ENCODE data around the gene AUTS2.
"Not testable (repeated sequence)": the region's sequence is repeated elsewhere in the genome, so short reads cannot be mapped to it uniquely, and the experiment has no call there.

Gene AUTS2

DNA sequence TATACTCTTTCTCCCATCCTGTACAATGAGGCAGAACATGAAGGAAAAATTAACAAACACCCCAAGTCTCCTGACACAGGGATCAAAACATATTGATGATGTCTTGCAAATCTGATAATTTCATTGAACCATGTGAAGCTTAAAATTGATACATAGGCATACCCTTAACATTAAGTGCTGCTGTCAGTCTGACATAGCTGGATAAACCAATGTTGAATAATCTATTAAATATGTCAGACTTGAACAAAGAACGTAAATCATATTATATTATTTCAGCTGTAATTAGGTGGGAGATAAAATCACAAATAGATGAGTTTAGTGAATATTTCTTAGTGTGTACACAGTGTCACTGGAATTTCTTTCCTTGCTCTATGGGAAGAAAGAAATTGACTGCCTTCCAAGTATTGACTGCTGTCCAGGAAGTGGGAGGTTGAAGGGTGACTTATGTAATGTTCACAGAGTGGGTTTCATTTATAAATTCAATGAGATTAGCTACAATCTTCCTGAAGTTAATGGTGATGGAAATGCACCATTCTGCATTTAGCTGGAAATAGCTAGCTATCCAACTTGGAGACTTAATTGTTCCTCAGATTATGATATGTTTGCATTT, 170.8 kb downstream of the AUTS2 start:
- no peak for DNase-seq

DNA sequence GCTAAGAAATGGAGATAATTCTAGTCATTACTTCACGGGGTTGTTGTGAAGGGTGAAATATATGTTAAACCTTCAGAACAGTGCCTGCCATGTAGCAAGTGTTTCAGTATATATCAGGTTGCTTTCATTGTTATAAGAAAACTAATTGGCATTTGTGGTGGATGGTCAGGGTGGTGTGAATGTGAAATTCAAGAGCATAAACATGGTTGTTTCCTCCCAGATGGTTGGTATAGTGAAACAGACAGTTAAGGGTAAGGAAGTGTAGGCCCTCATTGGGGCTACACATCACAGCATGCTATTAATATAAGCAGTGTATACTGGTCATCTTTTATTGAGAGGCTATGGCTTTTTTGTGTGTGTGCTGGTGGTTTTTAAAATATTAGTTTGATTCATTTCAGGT, 171.6 kb downstream of the AUTS2 start:
- DNase-seq = no peak

DNA sequence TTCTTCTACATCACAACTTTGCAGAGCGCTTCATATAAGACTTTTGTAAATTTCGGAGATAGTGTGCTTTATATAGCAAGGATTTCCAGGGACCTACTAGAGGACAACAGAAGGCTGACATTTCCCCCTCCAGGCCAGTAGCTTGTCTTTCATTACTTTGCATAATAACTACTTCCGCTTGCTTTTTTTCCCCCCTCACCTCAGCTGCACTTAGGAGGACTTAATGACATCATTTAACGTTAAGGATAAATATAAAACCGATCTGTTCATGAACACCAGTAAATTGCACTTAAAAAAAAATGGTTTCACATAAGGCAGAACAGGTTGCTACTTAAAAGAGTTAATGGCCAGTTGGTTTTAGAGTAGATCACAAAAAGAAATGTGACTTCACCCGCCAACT, 172.3 kb downstream of the AUTS2 start:
- no peak for DNase-seq

DNA sequence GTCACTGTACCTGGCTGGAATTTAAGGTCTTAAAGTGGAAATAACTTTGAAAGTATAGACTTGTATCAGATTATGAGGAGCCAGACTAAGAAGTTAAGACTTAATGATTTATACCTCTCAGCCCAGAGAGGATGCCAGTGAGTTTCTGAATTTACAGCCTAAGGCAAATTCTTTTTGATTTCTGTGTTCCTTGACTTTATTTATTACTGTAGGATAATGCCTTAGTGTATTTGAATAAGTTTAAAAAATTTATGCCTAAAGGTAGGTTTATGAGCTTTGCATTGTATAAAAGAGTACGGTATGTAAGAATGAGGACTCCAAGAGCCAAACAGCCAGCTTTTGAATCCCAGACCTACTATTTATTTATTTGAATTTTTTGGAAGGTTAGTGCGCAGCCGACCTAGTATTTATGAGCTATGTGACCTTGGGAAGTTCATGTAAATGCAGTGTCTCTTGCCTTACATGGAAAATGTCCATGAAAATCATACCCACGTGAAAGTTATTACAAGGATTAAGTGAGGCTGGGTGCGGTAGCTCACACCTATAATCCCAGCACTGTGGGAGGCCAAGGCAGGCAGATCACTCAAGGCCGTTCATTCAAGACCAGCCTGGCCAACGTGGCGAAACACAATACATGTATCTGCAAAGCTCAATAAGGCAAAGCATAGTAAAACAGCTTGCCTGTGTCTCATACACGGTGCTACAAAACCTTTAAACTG, 174.6 kb downstream of the AUTS2 start:
- no peak for DNase-seq

DNA sequence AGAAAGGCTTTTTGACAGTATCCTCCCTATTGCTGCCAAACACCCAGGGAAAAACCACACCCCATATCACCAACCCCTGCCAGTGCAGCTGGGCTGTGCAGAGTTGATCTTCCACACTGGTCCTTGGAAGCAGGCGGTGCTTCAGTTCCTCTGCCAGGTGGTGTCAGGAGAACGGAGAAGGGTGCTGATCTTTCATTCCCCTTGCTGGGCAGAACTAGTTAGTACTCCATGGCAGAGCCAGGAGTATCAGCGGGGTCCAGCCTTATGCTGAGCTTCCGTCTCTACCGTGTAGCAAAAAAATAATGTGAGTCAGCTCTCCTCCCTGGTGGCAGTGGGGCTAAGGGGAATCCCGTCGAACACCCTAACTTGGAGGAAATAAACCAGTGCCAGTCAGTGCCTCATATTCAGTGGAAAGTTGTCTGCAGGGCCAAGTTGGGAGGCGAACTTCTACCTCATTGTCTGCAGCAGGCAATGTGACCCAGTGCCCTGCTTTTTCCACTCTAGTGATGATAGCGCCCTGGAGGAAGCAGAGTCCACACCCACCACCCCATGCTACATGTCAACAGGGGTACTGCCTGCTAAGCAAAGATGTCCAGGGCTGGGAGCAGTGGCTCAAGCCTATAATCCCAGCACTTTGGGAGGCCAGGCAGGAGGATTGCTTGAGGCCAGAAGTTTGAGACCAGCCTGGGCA, 175.4 kb downstream of the AUTS2 start:
- DNase-seq = no peak

DNA sequence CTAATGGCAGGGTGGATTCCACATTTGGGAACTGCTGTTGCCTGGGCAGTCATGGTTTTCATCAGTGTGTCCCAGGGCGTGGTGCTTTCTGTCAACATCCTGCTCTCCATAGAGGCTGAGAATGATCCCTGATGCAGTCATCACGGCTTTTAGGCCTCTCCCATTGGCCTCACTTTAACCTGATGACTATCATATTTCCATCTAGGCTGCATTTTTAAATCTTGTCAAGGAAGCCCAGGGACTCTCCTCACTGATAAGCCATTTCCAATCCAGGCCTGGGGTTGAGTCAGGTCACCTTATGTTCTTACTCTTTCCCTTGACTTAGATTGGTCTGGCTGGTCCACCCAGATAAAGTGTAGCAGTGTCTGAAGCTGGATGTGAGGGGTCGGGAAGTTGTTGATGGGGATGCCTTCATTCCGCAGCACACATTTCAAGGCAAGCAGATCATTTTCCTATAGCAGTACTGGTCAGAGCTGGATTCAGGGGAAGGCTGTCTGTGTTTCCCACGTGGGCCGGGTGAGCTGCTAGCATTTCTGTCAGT, 177.0 kb downstream of the AUTS2 start:
- no peak for DNase-seq

DNA sequence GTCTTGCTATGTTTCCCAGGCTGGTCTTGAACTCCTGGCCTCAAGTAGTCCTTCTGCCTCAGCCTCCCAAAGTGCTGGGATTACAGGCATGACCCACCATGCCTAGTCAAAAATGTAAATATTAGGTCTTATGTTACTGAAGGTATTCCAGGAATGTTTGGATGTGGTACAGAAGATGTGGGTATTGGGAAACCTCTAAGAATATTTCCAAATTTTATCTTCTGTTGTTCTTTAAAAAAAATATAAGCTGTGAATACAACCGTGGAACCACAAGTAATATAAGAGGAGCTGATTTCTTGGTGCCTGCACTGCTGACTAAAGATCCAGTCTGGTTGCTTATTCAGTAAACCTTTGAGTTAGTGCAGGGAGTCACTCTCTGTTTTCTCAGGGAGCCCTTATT, 178.3 kb downstream of the AUTS2 start:
- no peak for DNase-seq

DNA sequence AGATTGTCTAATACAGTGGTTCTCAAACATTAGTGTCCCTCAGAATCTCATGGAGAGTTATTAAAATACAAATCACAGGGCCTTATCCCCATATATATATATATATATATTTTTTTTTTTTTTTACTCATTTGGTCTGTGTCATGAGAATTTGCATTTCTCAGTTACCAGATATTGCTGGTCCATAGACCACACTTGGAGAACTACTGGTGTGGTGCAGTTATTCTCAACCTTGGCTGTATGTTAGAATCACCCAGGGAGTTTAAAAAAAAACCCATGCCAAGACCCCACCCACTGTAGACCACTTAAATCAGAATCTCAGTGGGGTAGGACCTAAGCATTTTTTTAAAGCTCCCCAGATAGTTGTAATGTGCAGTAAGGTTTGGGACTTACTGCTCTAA, 179.9 kb downstream of the AUTS2 start:
- no peak for DNase-seq

DNA sequence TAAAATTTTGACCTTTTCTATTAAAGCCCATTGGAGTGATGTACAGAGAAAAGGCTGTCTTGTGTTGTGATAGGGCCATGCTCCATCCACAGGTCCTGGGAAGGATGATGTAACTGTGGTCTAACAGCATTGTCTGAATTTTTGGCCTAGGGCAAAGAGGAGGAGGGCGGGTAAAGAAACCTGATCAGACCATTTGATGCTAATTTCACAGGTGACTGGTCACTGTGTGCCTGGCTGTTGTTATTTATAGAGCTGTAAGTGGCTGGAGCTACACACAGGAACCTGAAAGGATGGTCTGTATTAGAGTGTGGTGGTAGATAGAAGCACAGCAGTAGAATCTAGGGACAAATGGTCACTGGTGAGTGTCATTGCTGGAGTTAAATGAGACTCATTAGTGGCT, 182.1 kb downstream of the AUTS2 start:
- DNase-seq = no peak

DNA sequence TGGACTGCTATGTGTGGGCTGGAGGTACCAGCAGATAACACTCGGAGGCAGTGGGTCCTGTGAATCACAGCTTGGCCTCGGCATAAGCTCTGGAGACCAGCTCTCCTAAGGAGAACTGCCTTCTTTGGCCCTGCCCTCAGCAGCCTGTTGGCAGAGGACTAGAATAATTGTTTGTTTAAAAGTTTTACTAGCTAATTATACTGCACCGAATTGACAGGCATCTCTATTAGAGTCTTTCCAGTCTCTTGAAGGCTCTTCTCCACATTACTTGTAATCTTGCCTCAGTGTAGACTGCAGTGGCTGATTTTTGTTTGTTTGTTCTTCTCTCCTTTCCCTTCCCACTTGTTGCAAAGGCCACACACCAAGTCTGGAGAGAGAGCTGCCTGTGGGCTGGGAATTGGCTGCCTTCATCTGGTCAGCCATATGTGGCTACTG, 183.2 kb downstream of the AUTS2 start:
- DNase-seq = no peak

DNA sequence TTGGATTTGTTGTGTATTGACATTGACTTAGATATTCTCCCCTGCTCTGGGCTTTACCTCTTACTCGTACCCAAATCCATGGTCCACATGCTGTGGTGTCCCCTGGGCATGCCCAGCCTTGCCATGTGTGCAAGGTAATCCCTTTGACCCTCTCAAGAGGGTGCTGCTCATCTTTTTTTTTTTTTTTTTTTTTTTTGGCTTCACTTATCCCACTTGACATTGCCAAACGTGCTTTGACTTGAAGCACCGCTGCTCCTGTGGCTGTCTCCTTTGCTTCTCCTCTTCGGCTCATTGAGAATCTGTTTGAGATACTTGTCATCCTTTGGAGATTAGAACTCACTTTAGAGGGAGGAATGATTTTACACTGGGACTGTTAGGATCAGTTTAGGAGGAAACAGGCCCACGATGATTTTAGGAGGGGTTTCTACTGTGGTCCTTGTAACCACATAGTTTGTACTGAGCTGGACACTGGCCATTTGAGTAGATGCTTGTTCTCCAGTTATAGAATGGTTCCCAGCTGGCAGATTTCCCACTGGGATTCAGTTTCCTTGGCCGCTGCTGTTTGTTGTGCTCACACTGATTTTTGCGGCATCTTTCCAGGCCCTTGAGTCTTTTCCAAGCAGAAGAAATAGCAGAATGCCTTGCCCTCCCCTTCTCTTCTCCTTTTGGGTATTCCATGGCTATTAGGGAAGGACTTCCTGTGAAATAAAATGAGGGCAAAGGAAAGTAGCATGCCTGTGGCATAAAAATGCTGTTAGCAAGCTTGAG, 184.8 kb downstream of the AUTS2 start:
- DNase-seq = no peak

DNA sequence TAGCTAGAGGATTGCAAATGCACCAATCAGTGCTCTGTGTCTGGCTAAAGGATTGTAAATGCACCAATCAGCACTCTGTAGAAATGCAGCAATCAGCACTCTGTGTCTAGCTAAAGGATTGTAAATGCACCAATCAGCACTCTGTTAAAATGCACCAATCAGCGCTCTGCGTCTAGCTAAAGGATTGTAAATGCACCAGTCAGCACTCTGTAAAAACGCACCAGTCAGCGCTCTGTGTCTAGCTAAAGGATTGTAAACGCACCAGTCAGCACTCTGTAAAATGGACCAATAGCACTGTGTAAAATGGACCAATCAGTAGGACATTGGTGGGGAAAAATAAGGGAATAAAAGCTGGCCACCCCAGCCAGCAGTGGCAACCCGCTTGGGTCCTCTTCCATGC, 187.9 kb downstream of the AUTS2 start:
- not testable (repeated sequence) for DNase-seq

DNA sequence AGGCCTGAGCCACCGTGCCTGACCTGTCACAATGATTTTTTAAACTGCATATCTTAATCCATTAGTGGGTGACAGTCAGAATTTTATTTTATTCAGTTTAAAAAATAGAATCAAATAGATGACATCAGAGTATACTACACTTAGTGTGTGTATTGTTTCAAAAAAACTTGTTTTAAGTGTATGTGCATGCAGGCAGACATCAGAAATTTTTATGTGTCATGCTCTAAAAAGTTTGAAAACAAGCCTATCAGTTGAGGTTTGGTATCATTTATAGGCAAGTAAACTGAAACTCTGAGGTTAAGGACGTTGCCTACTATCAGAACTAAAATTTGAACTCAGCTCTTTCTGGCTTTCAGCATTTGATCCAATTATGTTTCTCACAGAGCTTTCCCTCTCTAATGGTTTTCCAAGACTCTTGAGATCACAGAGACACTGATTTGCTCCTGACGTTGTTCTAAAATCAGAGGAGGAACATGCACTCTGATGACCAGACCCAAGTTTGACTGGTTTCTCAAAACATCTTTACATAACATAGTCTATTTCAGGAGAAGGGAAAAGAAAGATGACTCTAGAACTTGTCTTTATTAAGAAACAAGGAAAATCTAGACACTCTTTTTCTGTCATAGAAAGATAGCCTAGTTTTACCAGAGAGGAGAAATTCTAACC, 188.6 kb downstream of the AUTS2 start:
- no peak for DNase-seq

DNA sequence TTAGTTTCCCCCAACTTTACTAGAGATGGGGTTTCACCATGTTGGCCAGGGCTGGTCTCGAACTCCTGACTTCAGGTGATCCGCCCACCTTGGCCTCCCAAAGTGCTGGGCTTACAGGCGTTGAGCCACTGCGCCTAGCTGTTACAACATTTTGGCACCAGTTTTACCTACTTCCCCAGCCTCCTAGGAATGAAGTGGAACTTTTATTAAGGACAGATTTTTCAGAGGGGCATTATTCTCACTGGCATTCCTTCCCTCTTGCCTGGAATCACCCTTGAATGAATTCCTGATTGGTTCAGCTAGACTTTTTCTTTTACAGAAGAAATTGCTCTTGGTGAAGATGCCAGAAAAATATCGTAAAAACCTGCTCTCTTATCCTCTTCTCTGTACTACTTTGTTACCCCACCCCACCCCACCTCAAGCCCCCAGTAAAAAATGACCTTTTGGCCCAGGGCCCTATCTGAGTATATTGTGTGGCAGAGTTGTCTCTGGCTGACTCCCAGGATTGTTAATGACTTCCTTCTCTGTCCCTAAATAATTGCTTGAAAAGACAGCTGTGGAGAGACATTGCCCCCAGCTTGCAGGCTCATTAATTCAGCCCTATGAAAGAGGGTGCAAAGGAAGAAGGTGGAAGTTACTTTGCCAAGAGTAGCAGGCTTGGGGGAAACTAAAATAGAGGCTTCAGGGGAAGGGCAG, 189.6 kb downstream of the AUTS2 start:
- DNase-seq = no peak

DNA sequence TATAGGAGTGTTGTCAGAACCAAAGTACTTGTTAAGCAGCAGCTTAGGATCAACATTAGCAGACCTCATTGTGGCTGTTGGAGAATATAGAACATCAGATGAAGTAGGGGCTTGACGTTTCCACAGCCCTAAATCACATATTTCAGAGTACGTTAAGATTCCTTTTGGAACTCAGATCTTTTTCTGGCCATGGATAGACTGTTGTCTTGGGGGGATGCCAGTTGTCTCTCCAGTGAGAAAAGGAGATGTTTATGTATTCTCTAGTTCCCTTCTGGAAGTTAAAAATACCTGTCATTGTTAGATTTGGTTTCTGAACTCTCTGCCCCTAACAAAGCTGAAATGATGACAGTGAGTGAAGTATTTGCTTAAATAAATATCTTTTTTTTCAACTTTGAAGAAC, 191.3 kb downstream of the AUTS2 start:
- no peak for DNase-seq

DNA sequence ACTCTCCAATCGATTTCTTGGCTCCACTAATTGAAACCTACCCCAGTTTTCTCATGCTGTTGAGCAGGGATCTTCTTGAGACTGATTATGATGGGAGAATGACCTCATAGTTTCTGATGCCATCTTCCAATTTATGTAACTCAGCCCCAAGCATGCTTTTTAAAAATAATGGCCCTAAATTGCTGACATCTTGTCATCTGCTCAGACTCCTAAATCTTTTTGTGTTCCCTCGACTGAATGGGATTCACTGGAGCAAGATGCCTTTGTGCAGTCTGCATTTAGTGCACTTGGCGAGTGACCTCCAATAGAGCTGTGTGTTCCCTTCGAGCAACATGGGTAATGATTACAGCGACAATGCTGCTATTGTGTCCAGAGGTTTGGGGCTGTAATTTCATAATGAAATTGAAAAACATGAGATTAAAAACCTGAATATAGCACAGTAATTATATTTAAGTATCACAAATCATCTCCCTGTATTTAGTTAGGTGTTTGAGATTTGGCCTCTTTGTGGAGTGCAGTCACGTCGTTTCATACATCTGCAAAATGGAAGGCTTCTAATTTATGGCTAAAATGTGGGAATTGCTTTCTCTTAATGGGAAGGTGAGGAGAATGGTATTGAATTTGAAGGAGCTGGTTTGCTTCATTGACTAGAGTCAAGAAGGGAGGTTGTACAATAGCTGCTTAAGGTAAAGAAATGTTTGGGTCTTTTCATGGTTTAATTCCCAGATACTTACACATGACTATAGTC, 192.9 kb downstream of the AUTS2 start:
- DNase-seq = no peak

DNA sequence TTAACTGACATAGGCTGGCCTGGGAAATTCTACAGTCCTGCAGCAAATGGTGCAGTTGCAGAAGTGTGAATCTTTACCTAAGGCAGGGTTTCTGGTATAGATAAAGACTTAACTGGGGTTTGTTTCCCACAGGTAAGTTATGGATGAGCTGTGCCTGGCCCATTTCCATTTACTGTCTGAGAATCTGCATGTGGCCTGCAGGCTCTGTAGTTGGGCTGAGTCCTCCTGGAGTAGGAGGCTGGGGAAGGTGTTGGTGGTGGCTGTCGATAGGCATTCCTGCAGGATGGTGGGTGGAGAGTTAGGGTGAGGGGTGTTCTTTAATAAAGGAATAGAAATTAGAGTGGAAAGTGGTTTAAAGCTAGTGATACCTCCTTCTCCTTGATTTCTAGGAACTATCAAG, 193.5 kb downstream of the AUTS2 start:
- DNase-seq = no peak

DNA sequence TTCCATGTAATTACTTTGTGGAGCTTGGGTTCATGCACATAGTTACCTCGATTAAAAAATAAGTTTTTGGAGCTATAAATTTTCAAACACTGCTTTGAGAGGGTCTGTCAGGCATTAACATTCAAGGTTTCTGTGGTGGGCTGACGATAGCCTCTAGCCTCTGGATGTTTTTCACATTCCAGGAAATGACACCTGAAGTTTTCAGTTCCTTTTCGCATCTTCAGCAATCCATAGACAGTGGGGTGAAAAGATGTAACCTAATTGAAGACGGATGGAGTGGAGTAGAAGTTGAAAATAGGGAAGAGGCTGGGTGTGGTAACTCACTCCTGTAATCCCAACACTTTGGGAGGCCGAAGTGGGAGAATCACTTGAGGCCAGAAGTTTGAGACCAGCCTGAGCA, 197.7 kb downstream of the AUTS2 start:
- no peak for DNase-seq

DNA sequence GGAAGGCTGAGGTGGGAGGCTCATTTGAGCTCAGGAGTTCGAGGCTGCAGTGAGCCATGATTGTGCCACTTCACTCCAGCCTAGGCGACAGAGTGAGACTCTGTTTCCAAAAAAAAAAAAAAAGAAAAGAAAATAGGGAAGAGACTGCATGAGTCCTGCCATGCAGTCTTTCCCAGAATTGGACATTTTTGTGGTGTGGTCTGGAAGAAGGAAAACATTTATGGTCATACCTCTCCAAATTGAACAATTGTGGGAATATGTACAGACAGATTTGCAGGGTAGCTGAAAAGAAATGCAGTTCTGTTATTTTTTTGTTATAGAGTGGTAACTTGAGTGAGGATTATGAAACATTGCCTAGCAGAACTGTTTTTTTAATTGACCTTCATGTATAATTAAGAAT, 198.1 kb downstream of the AUTS2 start:
- no peak for DNase-seq

DNA sequence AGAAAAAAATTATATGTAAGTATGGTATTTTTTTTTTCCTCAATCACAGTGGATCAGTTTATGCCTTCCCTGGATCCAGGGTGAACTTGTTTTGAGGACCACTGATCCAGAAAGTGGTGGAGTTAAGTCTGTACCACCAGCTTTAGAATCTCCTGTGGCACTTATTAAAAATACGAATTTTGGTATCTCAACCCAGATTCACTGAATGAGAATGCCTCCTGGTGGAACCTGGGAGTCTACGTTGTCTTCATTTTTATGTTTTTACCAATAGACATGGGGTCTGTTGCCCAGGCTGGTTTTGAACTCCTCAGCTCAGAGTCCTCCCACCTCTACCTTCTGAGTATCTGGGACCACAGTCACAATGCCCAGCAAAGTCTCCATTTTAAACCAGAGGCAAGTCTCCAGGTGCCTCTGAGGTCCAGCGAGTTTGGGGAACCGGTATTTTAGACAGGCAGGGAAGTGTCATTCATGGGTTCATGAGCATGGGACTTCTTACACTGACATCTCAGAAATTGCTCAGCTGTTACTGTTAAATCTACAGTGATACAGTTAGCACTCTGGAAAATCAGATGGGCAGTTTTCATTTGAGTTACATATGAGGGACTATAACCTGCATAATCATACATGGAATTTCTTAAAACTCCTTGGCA, 200.9 kb downstream of the AUTS2 start:
- no peak for DNase-seq

DNA sequence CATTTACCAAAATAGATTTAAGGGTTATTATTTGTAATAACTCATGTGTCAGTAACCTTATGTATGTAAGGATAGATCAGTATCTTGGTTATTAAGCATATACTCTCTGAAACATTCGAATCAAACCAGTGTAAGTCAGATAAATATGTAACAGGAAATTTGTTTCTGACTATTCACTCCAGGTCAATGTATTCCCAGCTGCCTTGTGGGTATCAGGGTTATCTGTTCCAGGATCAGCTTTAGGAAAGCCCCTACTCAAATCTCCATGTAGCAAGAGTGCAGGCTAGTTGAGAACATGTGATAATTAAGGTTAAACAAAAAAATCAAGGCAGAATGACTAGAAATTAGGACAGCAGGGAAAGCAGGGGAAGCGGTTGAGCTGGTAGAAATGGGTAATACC, 201.7 kb downstream of the AUTS2 start:
- DNase-seq = no peak

All from 8988T (cell line).